HepG2 (cell line): ENCODE measurements around the gene GRAP. TPM values are rescaled to one million over a fixed set of nuclear protein-coding genes. Genes with fewer than 3 reads are reported as not detected.

Source experiments
- FIP1L1 ChIP-seq: fragments of 200-400 bp; formaldehyde crosslinking; IDR thresholded peaks from 2 replicates; pipeline ENCODE4 v1.6.1; 2018; ENCODE audit warnings: low read depth, mild to moderate bottlenecking, low read length, moderate library complexity, borderline replicate concordance; ENCODE audit not compliant: insufficient read depth
- GABPB1 ChIP-seq: IDR thresholded peaks from 2 replicates; pipeline ENCODE4 v1.6.1; 2016; ENCODE audit warnings: mild to moderate bottlenecking, missing genetic modification reagents, moderate library complexity, missing compliant biosample characterization
- HDAC1 ChIP-seq: sonication (generic); formaldehyde crosslinking; IDR thresholded peaks from 2 replicates; pipeline ENCODE4 v1.5.1; 2020; ENCODE audit warnings: mild to moderate bottlenecking, missing genetic modification reagents
- IRX3 ChIP-seq: sonication (generic); formaldehyde crosslinking; IDR thresholded peaks from 2 replicates; pipeline ENCODE4 v1.8.1; 2023; ENCODE audit warnings: mild to moderate bottlenecking, low read depth, missing genetic modification reagents, borderline replicate concordance
- KAT7 ChIP-seq: IDR thresholded peaks from 2 replicates; pipeline ENCODE4 v1.6.1; 2018; ENCODE audit warnings: borderline replicate concordance, missing compliant biosample characterization
- KDM6A ChIP-seq: IDR thresholded peaks from 2 replicates; pipeline ENCODE4 v1.6.1; 2016; ENCODE audit warnings: low read depth
- MAF1 ChIP-seq: sonication (generic); formaldehyde crosslinking; IDR thresholded peaks from 2 replicates; pipeline ENCODE4 v1.5.0; 2020; ENCODE audit warnings: missing genetic modification reagents, borderline replicate concordance
- MATR3 ChIP-seq: sonication (generic); formaldehyde crosslinking; IDR thresholded peaks from 2 replicates; pipeline ENCODE4 v1.4.0; 2020; ENCODE audit warnings: missing genetic modification reagents
- MLLT10 ChIP-seq: sonication (generic); formaldehyde crosslinking; IDR thresholded peaks from 2 replicates; pipeline ENCODE4 v1.4.0; 2020; ENCODE audit warnings: missing genetic modification reagents
- MXD4 ChIP-seq: IDR thresholded peaks from 2 replicates; pipeline ENCODE4 v1.6.1; 2016; ENCODE audit warnings: mild to moderate bottlenecking, missing biosample characterization, missing genetic modification reagents
- NCOR1 ChIP-seq: fragments of 200-600 bp; sonication (generic); IDR thresholded peaks from 2 replicates; pipeline ENCODE4 v1.7.0; 2017; ENCODE audit warnings: antibody characterized with exemption, low read length, borderline replicate concordance
- NFYC ChIP-seq: IDR thresholded peaks from 2 replicates; pipeline ENCODE4 v1.6.1; 2016; ENCODE audit warnings: missing genetic modification reagents, missing compliant biosample characterization
- NR2F6 ChIP-seq, 2 experiments: IDR thresholded peaks; 2 replicates each; pipeline ENCODE4 v1.6.1; 2016; ENCODE audit warnings: antibody characterized with exemption in 1 of 2, mild to moderate bottlenecking in 1 of 2
- PAX8 ChIP-seq: sonication (generic); formaldehyde crosslinking; IDR thresholded peaks from 2 replicates; pipeline ENCODE4 v1.8.0; 2022; ENCODE audit warnings: mild to moderate bottlenecking, missing genetic modification reagents, borderline replicate concordance
- POLR2AphosphoS5 ChIP-seq: IDR thresholded peaks from 2 replicates; pipeline ENCODE4 v1.6.1; 2012; ENCODE audit warnings: low read depth, low read length
- RBM22 ChIP-seq: fragments of 200-400 bp; formaldehyde crosslinking; optimal IDR thresholded peaks from 2 replicates; pipeline ENCODE3; 2017; ENCODE audit warnings: mild to moderate bottlenecking, low read length, moderate library complexity
- RFX3 ChIP-seq: IDR thresholded peaks from 2 replicates; pipeline ENCODE4 v1.6.1; 2016; ENCODE audit warnings: missing biosample characterization, missing genetic modification reagents
- SIX1 ChIP-seq: sonication (generic); formaldehyde crosslinking; IDR thresholded peaks from 2 replicates; pipeline ENCODE4 v1.4.0; 2020; ENCODE audit warnings: missing genetic modification reagents, borderline replicate concordance
- SSRP1 ChIP-seq: IDR thresholded peaks from 2 replicates; pipeline ENCODE4 v1.6.1; 2016; ENCODE audit warnings: control low read depth
- ZFYVE20 ChIP-seq: sonication (generic); formaldehyde crosslinking; IDR thresholded peaks from 2 replicates; pipeline ENCODE4 v1.8.0; 2023; ENCODE audit warnings: low read depth, mild to moderate bottlenecking, moderate library complexity, missing genetic modification reagents, borderline replicate concordance
- ZNF124 ChIP-seq: sonication (generic); formaldehyde crosslinking; IDR thresholded peaks from 2 replicates; pipeline ENCODE4 v1.4.0; 2020; ENCODE audit warnings: missing genetic modification reagents
- ZNF350 ChIP-seq: sonication (generic); formaldehyde crosslinking; IDR thresholded peaks from 2 replicates; pipeline ENCODE4 v1.4.0; 2020; ENCODE audit warnings: mild to moderate bottlenecking, low read depth, missing genetic modification reagents, borderline replicate concordance
- ZNF430 ChIP-seq: sonication (generic); formaldehyde crosslinking; IDR thresholded peaks from 2 replicates; pipeline ENCODE4 v1.9.0; 2021; ENCODE audit warnings: mild to moderate bottlenecking, missing genetic modification reagents
- ZNF563 ChIP-seq: sonication (generic); formaldehyde crosslinking; IDR thresholded peaks from 2 replicates; pipeline ENCODE4 v1.8.0; 2022; ENCODE audit warnings: mild to moderate bottlenecking, moderate library complexity, missing genetic modification reagents
- ZNF589 ChIP-seq: sonication (generic); formaldehyde crosslinking; conservative IDR thresholded peaks from 2 replicates; pipeline ENCODE4 v1.8.0; 2022; ENCODE audit warnings: mild to moderate bottlenecking, moderate library complexity, missing genetic modification reagents
- ZNF713 ChIP-seq: sonication (generic); formaldehyde crosslinking; IDR thresholded peaks from 2 replicates; pipeline ENCODE4 v1.4.0; 2020; ENCODE audit warnings: mild to moderate bottlenecking, missing genetic modification reagents
- polyA plus RNA-seq, 8 experiments: library from polyadenylated mRNA; depleted of rRNA in 3 of 8; stranded (reverse) in 7 of 8; unstranded in 1 of 8; fragments of >200 nt; fragmentation: Illumina TruSeq in 4 of 8; extraction: Trizol in 4 of 8; gene quantifications; 2 replicates each; pipeline versions ENCODE4 v1.2.1 to v1.2.3, GENCODE V29; 2011 to 2016; ENCODE audit warnings: low read depth in 4 of 8, missing spikeins in 1 of 8, mixed read lengths in 1 of 8; ENCODE audit not compliant: insufficient read depth in 1 of 8
- total RNA-seq, 5 experiments: library from RNA; depleted of rRNA; stranded (reverse); fragments of >200 nt; fragmentation: Illumina TruSeq; extraction: Trizol; gene quantifications; 2 replicates each; pipeline ENCODE4 v1.2.3, GENCODE V29; 2016; ENCODE audit warnings: low read depth in 1 of 5
- TF ChIP-seq, protein P1 (sequence below): IDR thresholded peaks from 2 replicates; pipeline ENCODE4 v1.6.1; 2016; ENCODE audit warnings: missing compliant biosample characterization, missing genetic modification reagents, borderline replicate concordance
- TF ChIP-seq, protein P2 (sequence below): sonication (generic); formaldehyde crosslinking; IDR thresholded peaks from 2 replicates; pipeline ENCODE4 v1.5.0; 2020; ENCODE audit warnings: missing genetic modification reagents
- TF ChIP-seq, protein P3 (sequence below): sonication (generic); formaldehyde crosslinking; IDR thresholded peaks from 2 replicates; pipeline ENCODE4 v1.5.0; 2020; ENCODE audit warnings: missing genetic modification reagents, mild to moderate bottlenecking, borderline replicate concordance

Gene GRAP
- total and polyA plus RNA-seq, 2 of the 13 experiments (the other 11 are each of a cell fraction or from before 2014, with no cell fraction given), result 0.77 to 1.7 TPM

DNA sequence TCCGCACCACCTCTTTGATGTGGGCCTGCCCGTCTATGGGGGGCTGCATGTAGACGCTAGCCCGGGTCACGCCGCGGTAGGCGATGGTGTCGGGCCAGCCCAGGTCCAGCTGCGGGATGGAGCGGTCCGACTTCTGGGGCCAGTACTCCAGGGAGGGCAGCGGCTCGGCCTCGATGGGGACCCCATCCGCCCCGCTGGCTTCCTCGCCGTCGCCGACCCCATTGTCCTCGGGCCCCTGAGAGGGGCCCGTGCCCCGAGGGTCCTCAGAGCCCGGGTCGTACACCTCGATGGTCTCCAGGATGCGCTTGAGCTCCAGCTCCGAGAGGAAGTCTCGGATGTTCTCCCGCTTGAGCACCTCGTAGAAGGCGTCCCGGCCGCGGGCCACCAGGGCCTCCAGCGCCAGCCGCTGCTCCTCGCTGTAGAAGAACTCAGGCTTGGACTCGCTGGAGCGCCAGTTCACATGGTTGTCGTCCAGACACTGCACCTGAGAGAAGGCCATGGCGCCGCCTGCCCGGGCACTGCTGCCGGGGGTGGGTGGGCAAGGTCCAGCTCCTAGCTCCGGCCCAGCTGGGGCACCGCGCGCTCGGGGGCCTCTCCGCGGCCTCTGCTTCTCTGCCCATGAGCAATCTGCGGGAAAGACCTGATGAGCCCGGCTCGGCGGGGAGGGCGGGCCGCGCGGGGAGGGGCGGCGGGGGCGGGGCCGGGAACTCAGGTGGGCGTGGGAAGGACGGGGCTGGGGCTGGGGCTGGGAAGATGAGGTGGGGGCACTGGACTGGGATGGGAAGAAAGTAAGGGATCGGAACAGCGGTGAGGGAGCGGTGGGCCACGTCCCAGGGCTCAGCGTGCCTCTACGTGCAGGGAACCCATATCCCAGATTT, 43.0 kb downstream of the GRAP start (continued):
- TF ChIP-seq PAX8 (CRISPR knock-in tag) (no peak), ZNF713 (no peak), GABPB1 (CRISPR knock-in tag) (peak; percentile 46; the same call in 1 of the 2 replicates), RFX3 (CRISPR knock-in tag) (no peak), POLR2AphosphoS5 (peak; percentile 62; the same call in 1 of the 2 replicates), FIP1L1 (no peak), SSRP1 (CRISPR knock-in tag) (no peak), NCOR1 (0 out of 2 replicates have a peak, but pooled peaks have one; percentile 9), HDAC1 (CRISPR knock-in tag) (peak; percentile 56; the same call in 1 of the 2 replicates), KAT7 (CRISPR knock-in tag) (0 out of 2 replicates have a peak, but pooled peaks have one; percentile 51), MATR3 (no peak), ZNF124 (CRISPR knock-in tag) (no peak), MAF1 (CRISPR knock-in tag) (0 out of 2 replicates have a peak, but pooled peaks have one; percentile 32), ZNF589 (CRISPR knock-in tag) (no peak), KDM6A (CRISPR knock-in tag) (no peak), MXD4 (CRISPR knock-in tag) (no peak), ZNF563 (CRISPR knock-in tag) (0 out of 2 replicates have a peak, but pooled peaks have one; percentile 12), ZFYVE20 (CRISPR knock-in tag) (no peak), NR2F6 (IDR thresholded peaks at IDR 0.05) (no peak), NR2F6 (CRISPR knock-in tag; IDR thresholded peaks at IDR 0.05) (no peak), ZNF430 (CRISPR knock-in tag) (no peak), SIX1 (CRISPR knock-in tag) (no peak), NFYC (no peak), MLLT10 (CRISPR knock-in tag) (no peak), IRX3 (CRISPR knock-in tag) (no peak), RBM22 (no peak), ZNF350 (peak; percentile 41; the same call in 1 of the 2 replicates)
- TF ChIP-seq, protein P1, sequence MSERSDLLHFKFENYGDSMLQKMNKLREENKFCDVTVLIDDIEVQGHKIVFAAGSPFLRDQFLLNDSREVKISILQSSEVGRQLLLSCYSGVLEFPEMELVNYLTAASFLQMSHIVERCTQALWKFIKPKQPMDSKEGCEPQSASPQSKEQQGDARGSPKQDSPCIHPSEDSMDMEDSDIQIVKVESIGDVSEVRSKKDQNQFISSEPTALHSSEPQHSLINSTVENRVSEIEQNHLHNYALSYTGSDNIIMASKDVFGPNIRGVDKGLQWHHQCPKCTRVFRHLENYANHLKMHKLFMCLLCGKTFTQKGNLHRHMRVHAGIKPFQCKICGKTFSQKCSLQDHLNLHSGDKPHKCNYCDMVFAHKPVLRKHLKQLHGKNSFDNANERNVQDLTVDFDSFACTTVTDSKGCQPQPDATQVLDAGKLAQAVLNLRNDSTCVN, result no peak
- TF ChIP-seq, protein P2, sequence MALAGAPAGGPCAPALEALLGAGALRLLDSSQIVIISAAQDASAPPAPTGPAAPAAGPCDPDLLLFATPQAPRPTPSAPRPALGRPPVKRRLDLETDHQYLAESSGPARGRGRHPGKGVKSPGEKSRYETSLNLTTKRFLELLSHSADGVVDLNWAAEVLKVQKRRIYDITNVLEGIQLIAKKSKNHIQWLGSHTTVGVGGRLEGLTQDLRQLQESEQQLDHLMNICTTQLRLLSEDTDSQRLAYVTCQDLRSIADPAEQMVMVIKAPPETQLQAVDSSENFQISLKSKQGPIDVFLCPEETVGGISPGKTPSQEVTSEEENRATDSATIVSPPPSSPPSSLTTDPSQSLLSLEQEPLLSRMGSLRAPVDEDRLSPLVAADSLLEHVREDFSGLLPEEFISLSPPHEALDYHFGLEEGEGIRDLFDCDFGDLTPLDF, result no peak
- TF ChIP-seq, protein P3, sequence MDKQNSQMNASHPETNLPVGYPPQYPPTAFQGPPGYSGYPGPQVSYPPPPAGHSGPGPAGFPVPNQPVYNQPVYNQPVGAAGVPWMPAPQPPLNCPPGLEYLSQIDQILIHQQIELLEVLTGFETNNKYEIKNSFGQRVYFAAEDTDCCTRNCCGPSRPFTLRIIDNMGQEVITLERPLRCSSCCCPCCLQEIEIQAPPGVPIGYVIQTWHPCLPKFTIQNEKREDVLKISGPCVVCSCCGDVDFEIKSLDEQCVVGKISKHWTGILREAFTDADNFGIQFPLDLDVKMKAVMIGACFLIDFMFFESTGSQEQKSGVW (CRISPR knock-in tag), result no peak
